Measurements from ENCODE around the gene CACNB3.

The CACNB3 gene

GRCh38 chr12:48817873-48818830, at the start of gene CACNB3:
Gene CACNB3 (plus strand): TSS chr12:48818496. CDS start chr12:48818930, 434 bp downstream.
- in situ Hi-C loops (cut with MboI; ENCODE audit: low pct_unique_long_range_greater_than_20kb, low sequenced_read_pairs), result no loop called here
- DNase-seq, result peak; percentile 60

GRCh38 chr12:48768736-48769135, 49.6 kb upstream of the CACNB3 start:
- DNase-seq, result no peak
- in situ Hi-C loops (cut with MboI; ENCODE audit: low pct_unique_long_range_greater_than_20kb, low sequenced_read_pairs), result no loop called here

GRCh38 chr12:48770756-48771155, 47.5 kb upstream of the CACNB3 start:
- no peak for DNase-seq
- in situ Hi-C loops (cut with MboI; ENCODE audit: low pct_unique_long_range_greater_than_20kb, low sequenced_read_pairs), result no loop called here

DNA sequence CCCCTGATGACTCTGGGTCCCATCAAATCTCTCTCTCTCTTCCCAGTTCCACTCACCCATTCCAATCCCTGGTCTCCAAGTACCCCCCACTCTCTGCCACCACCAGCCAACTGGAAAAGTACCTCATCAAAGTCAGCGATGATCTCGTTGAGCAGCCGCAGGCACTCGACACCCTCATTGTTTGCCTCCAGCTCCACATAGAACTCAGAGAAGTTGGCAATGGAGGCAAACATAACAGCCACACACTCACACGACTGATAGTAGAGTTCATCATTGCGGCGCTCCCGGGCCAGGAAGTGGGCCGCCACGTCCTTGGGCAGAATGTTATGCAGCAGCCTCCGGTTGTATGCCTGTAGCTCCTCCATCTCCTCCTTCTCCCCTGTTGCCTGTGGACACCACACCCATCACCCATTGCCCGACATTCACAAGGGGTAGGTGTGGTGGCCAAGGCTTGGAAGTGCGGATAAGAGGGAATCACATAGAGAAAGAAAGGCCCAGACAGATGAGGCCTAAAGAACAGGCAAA, 46.6 kb upstream of the CACNB3 start:
- DNase-seq, result no peak
- in situ Hi-C loops (cut with MboI; ENCODE audit: low pct_unique_long_range_greater_than_20kb, low sequenced_read_pairs), result no loop called here

DNA sequence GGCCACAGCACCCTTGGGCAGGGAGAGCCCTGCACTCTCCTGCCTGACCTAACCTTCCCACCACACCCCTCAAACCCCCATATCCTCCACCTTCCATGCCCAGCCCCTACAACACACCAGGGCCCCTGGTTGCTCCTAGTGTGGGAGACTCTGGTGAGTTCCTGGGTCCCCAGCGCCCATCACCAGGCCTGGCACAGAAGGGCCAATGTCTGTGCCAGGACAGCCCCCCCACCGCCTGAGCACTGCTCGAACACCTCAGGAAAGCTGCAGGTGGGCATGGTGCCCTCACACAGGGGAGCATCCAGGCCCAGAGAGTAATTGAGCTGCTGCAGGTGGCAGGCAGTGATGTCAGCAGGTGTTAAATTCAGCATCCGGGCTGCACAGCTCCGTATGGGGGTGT, 44.6 kb upstream of the CACNB3 start:
- in situ Hi-C loops (cut with MboI; ENCODE audit: low pct_unique_long_range_greater_than_20kb, low sequenced_read_pairs), result no loop called here
- DNase-seq, result no peak

DNA sequence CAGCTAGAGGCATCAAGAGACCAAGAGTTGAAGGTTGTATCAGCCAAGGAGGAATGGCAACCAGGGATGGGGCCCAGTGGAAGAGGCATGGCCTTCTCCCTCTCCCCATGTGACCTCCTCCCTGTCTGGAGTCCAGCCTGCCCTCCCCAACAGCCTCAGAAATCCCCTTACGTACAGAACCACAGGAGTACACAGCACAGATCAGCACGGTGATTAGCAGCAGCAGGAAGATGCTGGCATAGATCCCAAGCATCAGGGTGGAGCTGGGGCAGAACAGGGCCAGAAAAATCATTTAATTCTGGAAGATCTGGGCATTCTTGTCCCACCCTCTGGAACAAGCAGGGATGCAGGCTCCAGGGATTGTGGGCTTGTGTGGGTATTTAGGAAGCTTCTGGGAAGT, 43.8 kb upstream of the CACNB3 start:
- DNase-seq, result no peak
- in situ Hi-C loops (cut with MboI; ENCODE audit: low pct_unique_long_range_greater_than_20kb, low sequenced_read_pairs), result no loop called here

GRCh38 chr12:48775299-48775698, 43.0 kb upstream of the CACNB3 start:
- in situ Hi-C loops (cut with MboI; ENCODE audit: low pct_unique_long_range_greater_than_20kb, low sequenced_read_pairs), result no loop called here
- no peak for DNase-seq

- DNase-seq, result no peak
- in situ Hi-C loops (cut with MboI; ENCODE audit: low pct_unique_long_range_greater_than_20kb, low sequenced_read_pairs), result no loop called here
Measured at GRCh38 chr12:48775991-48776649, 42.2 kb upstream of the CACNB3 start.

DNA sequence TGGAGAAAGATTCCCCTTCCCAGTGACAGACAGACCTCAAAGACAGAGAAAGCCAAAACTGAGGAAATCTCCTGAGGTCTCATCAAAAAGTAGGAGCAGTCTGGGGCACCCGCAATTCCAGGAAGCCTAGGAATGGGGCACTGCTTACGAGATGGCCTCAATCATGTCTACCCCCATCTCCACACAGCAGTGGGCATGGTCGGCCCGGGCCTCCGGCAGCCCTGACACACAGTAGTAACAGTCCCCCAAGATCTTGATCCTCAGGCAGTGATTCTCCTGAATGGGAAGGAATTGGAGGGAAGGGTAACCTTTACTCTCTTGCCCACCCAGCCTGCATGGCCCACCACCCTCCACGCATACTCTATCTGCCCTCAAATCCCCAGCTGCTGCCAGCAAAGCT, 41.3 kb upstream of the CACNB3 start:
- DNase-seq, result no peak
- in situ Hi-C loops (cut with MboI; ENCODE audit: low pct_unique_long_range_greater_than_20kb, low sequenced_read_pairs), result no loop called here

DNA sequence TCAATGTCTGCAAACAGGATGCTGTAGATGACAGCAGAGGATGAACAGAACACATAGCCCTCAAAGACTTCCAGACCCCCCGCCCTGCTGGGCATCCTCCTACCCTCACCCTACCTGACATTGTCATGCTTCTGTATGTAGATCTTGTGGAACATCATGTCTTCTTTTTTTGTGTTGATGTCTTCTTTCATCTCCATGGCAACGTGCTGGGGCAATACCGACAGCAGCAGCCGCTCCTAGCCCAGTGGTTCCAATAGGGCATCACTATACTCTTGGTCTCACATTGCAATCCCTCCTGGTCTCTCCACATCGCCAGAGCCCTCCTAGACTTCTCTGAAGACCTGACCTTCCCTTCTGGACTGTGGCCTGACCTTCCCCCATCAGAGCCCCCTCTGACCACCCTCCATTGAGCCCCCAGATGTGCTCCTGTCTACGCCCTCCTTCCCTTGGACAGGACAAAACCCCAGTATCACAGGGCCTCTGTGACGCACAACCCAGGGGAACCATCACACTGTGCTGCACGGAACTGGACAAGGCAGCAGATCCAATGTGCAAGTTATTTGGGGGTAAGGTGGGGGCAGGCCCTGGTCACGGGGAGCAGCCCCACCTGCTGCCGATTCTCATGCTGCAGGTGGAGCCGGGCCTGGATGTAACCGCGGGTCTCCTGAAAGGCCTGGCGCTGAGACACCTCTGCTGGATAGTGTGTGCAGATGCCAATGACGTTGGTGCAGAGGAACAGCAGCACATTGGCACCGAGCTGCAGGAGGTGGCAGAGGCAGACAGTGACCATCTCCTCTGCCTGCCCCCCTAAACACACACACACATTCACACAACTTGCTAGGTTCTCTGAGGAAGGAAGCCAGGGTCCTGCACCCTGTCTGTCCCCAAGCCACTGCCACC, 40.5 kb upstream of the CACNB3 start:
- DNase-seq, result no peak
- in situ Hi-C loops (cut with MboI; ENCODE audit: low pct_unique_long_range_greater_than_20kb, low sequenced_read_pairs), result no loop called here

GRCh38 chr12:48779869-48780268, 38.4 kb upstream of the CACNB3 start:
- peak; percentile 80 for DNase-seq
- in situ Hi-C loops (cut with MboI; ENCODE audit: low pct_unique_long_range_greater_than_20kb, low sequenced_read_pairs), result no loop called here

DNA sequence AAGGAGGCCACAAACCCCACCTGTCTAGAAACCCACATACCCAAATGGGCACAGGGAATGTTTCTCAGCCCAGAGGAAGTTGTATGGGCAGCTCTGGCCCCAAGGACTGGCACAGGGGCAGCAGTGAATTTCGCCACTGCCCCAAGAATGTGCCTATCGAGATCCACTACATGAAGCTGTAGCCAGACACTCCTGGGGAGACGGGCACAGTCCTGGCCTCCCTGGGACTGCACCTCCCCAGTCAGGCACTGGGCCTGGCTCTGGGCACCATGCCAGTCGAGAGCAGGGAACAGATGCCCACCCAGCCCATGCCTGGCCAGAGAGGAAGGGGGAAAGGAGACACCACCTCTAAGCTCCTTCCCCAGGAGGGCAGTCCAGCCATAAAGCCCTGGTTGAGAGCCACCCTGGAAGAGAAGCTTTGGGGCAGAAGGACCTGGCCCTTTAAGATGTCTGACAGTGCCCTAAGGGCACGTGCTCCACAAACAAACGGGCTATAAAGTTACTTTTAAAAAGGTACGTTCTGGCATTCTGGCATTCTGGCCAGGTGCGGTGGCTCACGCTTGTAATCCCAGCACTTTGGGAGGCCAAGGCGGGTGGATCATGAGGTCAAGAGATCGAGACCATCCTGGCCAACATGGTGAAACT, 37.8 kb upstream of the CACNB3 start:
- DNase-seq, result no peak
- in situ Hi-C loops (cut with MboI; ENCODE audit: low pct_unique_long_range_greater_than_20kb, low sequenced_read_pairs), result no loop called here

GRCh38 chr12:48781750-48782456, 36.4 kb upstream of the CACNB3 start:
- in situ Hi-C loops (cut with MboI; ENCODE audit: low pct_unique_long_range_greater_than_20kb, low sequenced_read_pairs), result no loop called here
- no peak for DNase-seq

- no peak for DNase-seq
- in situ Hi-C loops (cut with MboI; ENCODE audit: low pct_unique_long_range_greater_than_20kb, low sequenced_read_pairs), result no loop called here
Measured at GRCh38 chr12:48782457-48783395, 35.6 kb upstream of the CACNB3 start.

- in situ Hi-C loops (cut with MboI; ENCODE audit: low pct_unique_long_range_greater_than_20kb, low sequenced_read_pairs), result no loop called here
- no peak for DNase-seq
Measured at GRCh38 chr12:48783432-48783831, 34.9 kb upstream of the CACNB3 start.

GRCh38 chr12:48786591-48787544, 31.4 kb upstream of the CACNB3 start:
- DNase-seq, result no peak
- in situ Hi-C loops (cut with MboI; ENCODE audit: low pct_unique_long_range_greater_than_20kb, low sequenced_read_pairs), result no loop called here
